ENCODE measurements around the gene RAP1GAP.

RAP1GAP gene

DNA sequence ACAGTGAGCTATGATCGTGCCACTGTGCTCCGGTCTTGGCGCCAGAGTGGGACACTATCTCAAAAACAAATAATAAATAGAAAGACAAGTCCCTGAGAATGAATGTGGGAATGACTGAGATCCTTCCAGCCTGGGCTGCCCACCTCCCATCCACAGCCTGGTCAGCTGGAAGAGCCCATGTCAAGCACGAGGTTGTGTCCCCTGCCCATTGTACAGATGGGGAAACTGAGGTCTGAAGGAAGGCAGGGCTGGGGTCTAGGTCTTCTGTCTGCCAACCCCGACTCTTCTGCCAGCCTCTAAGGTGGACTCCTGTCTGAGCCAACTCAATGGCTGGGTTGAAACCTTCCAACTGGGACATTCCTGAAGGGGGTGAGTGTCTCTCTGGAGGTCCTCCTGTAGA, 79.5 kb downstream of the RAP1GAP start:
- no peak for ATAC-seq

DNA sequence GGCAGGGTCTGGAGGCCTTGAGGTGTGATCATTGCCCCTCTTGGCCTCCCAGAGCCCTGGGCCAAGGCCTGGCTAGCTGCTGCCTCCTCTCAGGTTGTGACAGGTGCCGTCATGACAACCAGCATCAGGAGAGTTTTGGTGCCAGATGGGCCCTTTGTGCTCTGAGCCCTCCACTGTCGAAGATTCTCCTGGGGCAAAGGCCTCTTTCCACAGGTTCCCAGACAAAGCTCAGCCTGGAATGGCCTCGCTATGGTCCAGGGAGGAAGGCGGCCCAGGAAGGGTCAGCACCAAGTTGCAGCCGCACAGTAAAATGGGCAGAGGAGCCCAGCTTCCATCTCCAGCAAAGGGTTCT, 81.6 kb downstream of the RAP1GAP start:
- ATAC-seq, result no peak

DNA sequence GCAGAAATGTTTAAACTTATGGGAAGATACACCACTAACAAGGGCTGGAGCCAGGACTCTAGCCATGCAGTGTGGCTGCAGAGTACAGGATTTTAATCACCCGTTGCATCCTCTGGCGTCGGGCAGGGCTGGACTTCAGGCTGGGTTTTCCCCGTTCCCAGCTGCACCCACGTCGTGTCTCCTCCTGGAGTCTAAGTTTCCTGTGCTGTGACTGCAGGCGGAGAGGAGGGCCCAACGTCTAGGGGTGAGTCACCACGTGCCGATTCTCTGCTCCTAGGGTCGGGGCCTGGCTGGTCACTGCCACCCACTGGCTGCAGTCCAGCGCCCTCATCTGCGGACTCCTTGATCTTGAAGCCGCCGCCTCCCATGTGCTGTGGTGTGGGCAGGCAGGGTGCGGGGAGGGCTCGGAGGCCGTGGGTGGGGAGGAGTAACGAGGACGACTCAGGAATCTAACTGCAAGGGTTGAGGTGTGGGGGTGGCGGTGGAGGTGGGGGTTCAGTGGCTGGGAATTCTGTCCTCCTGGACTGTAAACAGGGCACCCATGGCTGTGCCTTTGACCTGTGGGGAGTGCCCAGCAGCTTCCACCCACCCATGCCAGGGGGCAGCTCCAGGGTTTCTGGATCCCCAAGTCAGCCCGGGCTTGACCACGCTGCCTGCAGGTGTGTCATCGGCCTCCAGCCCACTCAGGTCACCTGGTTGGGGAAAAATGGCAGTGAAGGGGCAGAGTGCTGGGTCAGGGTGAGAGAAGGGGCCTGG, 82.1 kb downstream of the RAP1GAP start:
- no peak for ATAC-seq

GRCh38 chr1:21586222-21586621, 82.9 kb downstream of the RAP1GAP start:
- no peak for ATAC-seq

DNA sequence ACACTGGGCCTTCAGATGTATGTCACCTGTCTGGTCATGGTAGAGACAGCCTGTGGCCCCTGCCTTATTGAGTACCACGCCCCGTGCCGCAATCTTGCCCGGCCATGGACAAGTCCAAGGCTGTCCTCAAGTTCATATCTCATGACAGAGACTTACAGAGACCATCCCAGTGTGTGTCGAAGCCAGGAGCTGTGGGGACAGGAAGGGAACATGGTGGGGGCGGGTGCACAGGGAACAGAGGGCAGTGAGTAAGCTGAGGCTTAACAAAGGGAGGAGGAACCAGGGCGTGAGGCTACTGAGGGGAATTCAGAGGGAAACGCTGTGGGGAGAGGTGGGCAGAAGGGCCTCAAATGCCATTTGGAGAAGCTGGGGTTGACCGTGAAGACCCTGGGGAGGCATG, 84.1 kb downstream of the RAP1GAP start:
- no peak for ATAC-seq

- ATAC-seq, result no peak
Observed at GRCh38 chr1:21584096-21584495, 85.1 kb downstream of the RAP1GAP start.

- no peak for ATAC-seq
Observed at GRCh38 chr1:21579791-21580190, 89.4 kb downstream of the RAP1GAP start.

- no peak for ATAC-seq
Observed at GRCh38 chr1:21577933-21578332, 91.2 kb downstream of the RAP1GAP start.

DNA sequence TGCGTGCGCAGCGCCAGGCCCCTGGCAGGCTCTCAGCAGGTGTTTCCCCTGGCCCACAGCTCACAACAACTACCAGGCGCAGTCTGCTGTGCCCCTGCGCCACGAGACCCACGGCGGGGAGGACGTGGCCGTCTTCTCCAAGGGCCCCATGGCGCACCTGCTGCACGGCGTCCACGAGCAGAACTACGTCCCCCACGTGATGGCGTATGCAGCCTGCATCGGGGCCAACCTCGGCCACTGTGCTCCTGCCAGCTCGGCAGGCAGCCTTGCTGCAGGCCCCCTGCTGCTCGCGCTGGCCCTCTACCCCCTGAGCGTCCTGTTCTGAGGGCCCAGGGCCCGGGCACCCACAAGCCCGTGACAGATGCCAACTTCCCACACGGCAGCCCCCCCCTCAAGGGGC, 91.8 kb downstream of the RAP1GAP start:
- no peak for ATAC-seq

DNA sequence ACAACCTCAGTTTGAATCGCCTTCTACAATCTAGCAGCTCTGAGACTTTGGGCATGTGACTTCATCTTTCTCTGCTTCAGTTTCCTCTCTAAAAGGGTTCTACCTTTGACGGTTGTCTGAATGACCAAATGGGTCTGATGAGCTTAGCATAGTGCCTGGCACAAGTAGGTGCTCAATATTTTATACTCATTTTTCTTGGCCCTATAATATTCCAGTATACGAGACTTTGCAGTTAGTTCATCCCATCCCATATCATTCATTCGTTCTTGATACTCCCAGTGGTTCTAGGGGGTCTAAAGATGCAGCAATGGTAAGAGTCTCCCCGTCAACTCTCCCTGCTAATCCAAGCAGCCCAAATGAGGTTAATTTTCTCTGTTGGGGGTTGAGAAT, 92.4 kb downstream of the RAP1GAP start:
- no peak for ATAC-seq

DNA sequence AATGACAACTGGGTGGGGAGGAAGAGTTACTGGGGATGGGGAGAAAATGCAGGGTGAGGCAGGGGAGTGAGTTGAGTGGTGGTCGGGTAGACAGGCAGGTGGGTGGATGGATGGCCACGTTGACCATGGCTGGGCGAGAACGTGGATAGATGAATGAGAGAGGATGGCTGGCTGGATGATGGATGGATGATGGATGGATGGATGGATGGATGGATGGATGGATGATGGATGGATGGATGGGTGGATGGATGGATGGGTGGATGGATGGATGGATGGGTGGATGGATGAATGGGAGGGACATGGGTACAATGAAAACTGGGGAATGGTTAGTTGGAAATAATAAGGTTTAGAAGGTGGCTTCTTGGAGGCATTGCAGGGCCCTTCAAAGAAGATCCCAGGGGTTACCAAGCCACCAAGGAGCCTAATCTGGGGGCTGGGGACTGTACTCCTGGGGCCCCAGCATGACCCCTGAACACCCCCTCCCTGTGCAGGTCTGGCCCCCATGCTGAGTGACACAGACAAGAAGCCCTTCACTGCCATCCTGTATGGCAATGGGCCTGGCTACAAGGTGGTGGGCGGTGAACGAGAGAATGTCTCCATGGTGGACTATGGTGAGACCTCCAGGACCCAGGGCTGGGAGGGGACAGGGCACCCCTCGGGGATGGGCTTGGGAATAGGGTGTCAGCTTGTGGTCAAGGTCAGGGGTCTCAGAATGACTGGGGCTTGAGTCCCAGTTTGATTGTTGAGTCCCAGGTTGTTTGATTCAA, 92.9 kb downstream of the RAP1GAP start:
- ATAC-seq, result no peak

- ATAC-seq, result no peak
Observed at GRCh38 chr1:21575351-21575942, 93.7 kb downstream of the RAP1GAP start.

DNA sequence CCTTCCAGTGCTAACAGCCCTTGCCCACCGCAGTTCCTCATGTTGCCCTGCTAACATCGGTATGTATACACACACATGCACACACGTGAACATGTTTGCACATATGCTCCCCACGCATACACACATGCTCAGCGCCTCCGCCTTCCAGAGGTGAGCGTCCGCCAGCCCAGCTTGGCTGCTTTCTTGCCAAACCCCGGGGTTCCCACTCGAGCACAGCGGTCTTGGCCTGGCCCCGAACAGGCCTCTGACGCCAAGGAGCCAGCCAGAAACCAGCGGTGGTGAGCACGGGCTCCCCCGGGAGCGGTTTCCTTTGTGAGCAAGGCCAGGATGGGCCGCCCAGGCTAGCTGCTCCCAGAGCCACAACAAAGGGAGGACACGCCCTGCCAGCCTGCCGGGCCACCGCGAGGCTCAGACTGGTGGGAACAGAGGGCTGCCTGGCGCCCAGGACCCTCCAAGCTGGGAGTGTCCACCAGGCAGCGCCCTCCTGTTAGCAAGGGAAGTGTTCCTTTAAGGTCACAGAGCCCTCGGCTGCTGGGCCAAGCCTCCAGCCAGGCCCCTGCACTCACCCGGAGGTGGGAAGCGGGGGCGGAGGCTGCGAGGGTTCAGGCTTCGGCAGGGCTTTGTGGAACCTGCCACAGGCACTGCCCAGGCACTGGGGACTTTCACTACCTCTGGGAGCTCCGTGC, 94.5 kb downstream of the RAP1GAP start:
- ATAC-seq, result no peak

DNA sequence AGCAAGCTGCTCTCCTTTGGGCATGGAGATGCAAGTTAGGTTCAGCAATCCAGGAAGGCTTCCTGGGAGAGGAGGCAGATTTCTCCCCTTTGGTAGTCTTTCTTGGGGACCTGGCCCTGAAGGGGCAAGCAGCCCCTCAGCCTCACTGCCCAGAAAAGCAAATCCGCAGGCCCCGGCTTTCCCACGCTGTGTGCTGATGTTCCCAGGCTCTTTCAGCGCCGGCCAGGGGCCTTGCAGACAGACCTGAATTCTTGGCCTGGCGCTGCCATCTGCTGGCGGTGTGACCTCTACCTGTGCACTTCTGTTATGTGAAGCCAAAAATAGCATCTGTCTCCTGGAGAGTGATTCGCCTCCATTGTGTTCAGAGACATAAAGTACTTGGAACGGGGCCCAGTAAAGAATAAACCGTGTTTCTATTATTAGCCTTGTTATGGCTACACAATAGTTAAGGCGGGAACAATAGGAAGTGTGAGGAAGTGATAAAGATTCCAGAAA, 95.1 kb downstream of the RAP1GAP start:
- no peak for ATAC-seq

GRCh38 chr1:21573475-21573874, 95.7 kb downstream of the RAP1GAP start:
- ATAC-seq, result no peak

GRCh38 chr1:21572735-21573277, 96.4 kb downstream of the RAP1GAP start:
- ATAC-seq, result no peak

- ATAC-seq, result no peak
Observed at GRCh38 chr1:21572221-21572620, 96.9 kb downstream of the RAP1GAP start.

- ATAC-seq, result no peak
Observed at GRCh38 chr1:21570885-21571284, 98.3 kb downstream of the RAP1GAP start.

- ATAC-seq, result no peak
Observed at GRCh38 chr1:21570528-21570875, 98.7 kb downstream of the RAP1GAP start.

GRCh38 chr1:21569820-21570527, 99.2 kb downstream of the RAP1GAP start:
- ATAC-seq, result no peak

- no peak for ATAC-seq
Observed at GRCh38 chr1:21568809-21569385, 100.3 kb downstream of the RAP1GAP start.
